Measurements from ENCODE around the gene KIT. TPM values are rescaled to one million over a fixed set of nuclear protein-coding genes. Genes with fewer than 3 reads are reported as not detected.

Gene KIT
- total RNA-seq, 1 experiment from 2014 or later: not detected

DNA sequence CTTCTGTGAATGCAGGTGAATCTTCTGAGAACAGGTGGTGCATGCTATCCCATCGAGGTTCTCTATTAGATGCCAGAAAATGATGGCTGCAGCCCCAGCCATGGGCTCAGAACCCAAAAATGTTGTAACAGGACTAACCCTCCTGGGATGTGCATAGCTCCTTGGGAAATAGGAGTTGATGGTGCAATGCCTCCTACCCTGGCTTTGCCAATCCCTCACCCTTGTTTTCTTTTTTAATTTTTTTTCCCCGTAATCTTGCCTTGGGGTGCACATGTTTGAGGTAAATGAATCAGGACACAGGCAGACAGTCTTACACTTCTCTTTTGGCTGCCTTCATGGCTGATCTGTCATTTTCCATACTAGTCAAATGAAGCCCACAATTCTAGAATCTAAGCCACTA lies 96.6 kb downstream of the KIT start:
- Mint-ChIP-seq H3K27me3 (ENCODE audit: insufficient read depth, unreplicated experiment) (peaks cover 17% of the 10 kb centered on the region), H3K27ac (ENCODE audit: low read depth, unreplicated experiment) (no peak overlapping the region), H3K36me3 (ENCODE audit: insufficient read depth, unreplicated experiment) (no peaks in the 10 kb centered on the region), H3K4me3 (ENCODE audit: unreplicated experiment) (no peak overlapping the region), H3K9me3 (ENCODE audit: unreplicated experiment) (no peaks in the 10 kb centered on the region), H3K4me1 (ENCODE audit: insufficient read depth, unreplicated experiment) (no peaks in the 10 kb centered on the region)
- POLR2A ChIA-PET: no interaction called here
- intact Hi-C loops (cut with micrococcal nuclease): no loop called here
- DNase-seq (ENCODE audit: unreplicated experiment): peak; percentile 51
- TF ChIP-seq, protein P1, sequence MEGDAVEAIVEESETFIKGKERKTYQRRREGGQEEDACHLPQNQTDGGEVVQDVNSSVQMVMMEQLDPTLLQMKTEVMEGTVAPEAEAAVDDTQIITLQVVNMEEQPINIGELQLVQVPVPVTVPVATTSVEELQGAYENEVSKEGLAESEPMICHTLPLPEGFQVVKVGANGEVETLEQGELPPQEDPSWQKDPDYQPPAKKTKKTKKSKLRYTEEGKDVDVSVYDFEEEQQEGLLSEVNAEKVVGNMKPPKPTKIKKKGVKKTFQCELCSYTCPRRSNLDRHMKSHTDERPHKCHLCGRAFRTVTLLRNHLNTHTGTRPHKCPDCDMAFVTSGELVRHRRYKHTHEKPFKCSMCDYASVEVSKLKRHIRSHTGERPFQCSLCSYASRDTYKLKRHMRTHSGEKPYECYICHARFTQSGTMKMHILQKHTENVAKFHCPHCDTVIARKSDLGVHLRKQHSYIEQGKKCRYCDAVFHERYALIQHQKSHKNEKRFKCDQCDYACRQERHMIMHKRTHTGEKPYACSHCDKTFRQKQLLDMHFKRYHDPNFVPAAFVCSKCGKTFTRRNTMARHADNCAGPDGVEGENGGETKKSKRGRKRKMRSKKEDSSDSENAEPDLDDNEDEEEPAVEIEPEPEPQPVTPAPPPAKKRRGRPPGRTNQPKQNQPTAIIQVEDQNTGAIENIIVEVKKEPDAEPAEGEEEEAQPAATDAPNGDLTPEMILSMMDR (IDR thresholded peaks at IDR 0.05; ENCODE audit: unreplicated experiment): no peak
- BruUV-seq (replicated peaks): no TSS peak
- CTCF ChIA-PET: interaction anchor here (0.5 to 0.8 kb wide), 2 partner anchors 13 to 33 kb away, joined by 3 read pairs; no protein-coding TSS in a partner anchor

DNA sequence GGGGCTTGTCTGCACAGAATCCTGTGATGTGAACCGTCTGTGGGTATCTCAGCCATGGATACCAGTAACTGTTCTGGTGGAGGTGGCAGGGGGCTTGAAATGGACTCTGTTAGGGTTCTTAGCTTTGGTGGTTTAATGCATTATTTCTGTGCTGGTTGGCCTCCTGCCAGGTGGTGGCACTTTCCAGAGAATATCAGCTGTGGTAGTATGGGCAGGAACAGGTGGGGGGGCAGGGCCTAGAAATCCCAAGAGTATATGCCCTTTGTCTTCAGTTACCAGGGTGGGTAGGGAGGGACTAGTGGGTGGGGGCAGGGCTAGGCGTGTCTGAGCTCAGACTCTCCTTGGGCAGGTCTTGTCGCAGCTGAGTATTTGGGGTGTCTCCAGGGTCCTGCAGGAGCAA lies 106.7 kb downstream of the KIT start:
- no peak overlapping the region for H3K4me3 Mint-ChIP-seq (ENCODE audit: unreplicated experiment)

DNA sequence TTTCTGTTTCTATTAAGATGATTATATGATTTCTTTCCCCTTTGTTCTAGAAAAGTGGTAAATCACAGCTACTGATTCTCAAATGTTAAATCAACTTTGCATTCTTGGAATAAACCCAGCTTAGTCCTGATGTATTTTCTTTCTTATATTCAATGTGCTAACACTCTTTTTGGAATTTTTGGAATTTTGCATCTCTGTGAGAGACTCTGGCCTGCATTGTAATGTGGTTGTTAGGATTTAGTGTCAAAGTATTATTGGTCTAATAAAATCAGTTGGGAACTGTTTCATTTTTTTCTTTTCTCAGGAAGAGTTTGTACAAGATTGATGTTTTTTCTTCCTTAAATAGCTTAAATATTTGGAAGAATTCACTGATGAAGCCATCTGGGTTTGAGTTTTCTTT lies 109.6 kb downstream of the KIT start:
- POLR2A ChIA-PET: interaction anchor here (1.0 kb wide), 1 partner anchor 11 kb away, joined by 3 read pairs; no protein-coding TSS in a partner anchor
- peaks cover 36% of the 10 kb centered on the region for H3K27me3 Mint-ChIP-seq (ENCODE audit: insufficient read depth, unreplicated experiment)
- peaks cover 6% of the 10 kb centered on the region for H3K9me3 Mint-ChIP-seq (ENCODE audit: unreplicated experiment)
- H3K4me1 Mint-ChIP-seq (ENCODE audit: insufficient read depth, unreplicated experiment): no peaks in the 10 kb centered on the region
- no peaks in the 10 kb centered on the region for H3K36me3 Mint-ChIP-seq (ENCODE audit: insufficient read depth, unreplicated experiment)
- intact Hi-C loops (cut with micrococcal nuclease): no loop called here
- H3K27ac Mint-ChIP-seq (ENCODE audit: low read depth, unreplicated experiment): no peak overlapping the region
- no peak overlapping the region for H3K4me3 Mint-ChIP-seq (ENCODE audit: unreplicated experiment)
- TF ChIP-seq, protein P1 (IDR thresholded peaks at IDR 0.05; ENCODE audit: unreplicated experiment): no peak
- CTCF ChIA-PET: interaction anchor here (0.6 kb wide), 1 partner anchor 47 kb away, joined by 3 read pairs; no protein-coding TSS in a partner anchor
- BruUV-seq (replicated peaks): no TSS peak
- no peak for DNase-seq (ENCODE audit: unreplicated experiment)

More for the DNA sequence above, 106.7 kb downstream of the KIT start:
- ChIA-PET POLR2A (no interaction called here), CTCF (no interaction called here)
- H3K9me3 Mint-ChIP-seq (ENCODE audit: unreplicated experiment): no peaks in the 10 kb centered on the region
- no TSS peak for BruUV-seq (replicated peaks)
- DNase-seq (ENCODE audit: unreplicated experiment): no peak
- intact Hi-C loops (cut with micrococcal nuclease): no loop called here
- TF ChIP-seq, protein P1 (IDR thresholded peaks at IDR 0.05; ENCODE audit: unreplicated experiment): no peak
- no peak overlapping the region for H3K27ac Mint-ChIP-seq (ENCODE audit: low read depth, unreplicated experiment)
- no peaks in the 10 kb centered on the region for H3K36me3 Mint-ChIP-seq (ENCODE audit: insufficient read depth, unreplicated experiment)
- no peaks in the 10 kb centered on the region for H3K4me1 Mint-ChIP-seq (ENCODE audit: insufficient read depth, unreplicated experiment)
- peaks cover 24% of the 10 kb centered on the region for H3K27me3 Mint-ChIP-seq (ENCODE audit: insufficient read depth, unreplicated experiment)

DNA sequence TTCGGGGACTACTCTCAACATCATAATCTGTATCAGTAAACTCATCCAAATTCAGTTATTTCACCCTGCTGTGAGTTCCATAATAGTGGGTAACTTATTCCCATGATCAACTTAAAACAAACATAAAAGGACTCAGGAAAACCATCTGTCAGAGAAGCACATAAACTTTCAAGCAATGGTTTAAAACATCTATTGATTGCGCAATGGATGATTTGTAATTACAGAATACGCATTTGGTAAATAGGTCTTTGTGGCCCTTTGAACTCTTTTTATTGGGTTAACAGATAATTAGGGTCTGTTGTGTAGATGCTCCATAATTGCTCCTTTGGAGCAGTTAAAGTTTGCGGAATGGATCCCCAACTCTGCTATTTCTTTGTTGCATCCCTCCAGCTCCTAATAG lies 115.3 kb downstream of the KIT start:
- peaks cover 6% of the 10 kb centered on the region for H3K9me3 Mint-ChIP-seq (ENCODE audit: unreplicated experiment)
- DNase-seq (ENCODE audit: unreplicated experiment): no peak
- ChIA-PET CTCF (no interaction called here), POLR2A (no interaction called here)
- H3K27ac Mint-ChIP-seq (ENCODE audit: low read depth, unreplicated experiment): no peak overlapping the region
- H3K27me3 Mint-ChIP-seq (ENCODE audit: insufficient read depth, unreplicated experiment): peaks cover 35% of the 10 kb centered on the region
- intact Hi-C loops (cut with micrococcal nuclease): no loop called here
- H3K36me3 Mint-ChIP-seq (ENCODE audit: insufficient read depth, unreplicated experiment): no peaks in the 10 kb centered on the region
- H3K4me1 Mint-ChIP-seq (ENCODE audit: insufficient read depth, unreplicated experiment): no peaks in the 10 kb centered on the region
- TF ChIP-seq, protein P1 (IDR thresholded peaks at IDR 0.05; ENCODE audit: unreplicated experiment): no peak
- no TSS peak for BruUV-seq (replicated peaks)
- no peak overlapping the region for H3K4me3 Mint-ChIP-seq (ENCODE audit: unreplicated experiment)
